DMS153 treated with DMSO at 0.1 percent for 48 hours (cell line): Measurements from ENCODE around the gene DXO.
"Not testable (repeated sequence)": the region's sequence is repeated elsewhere in the genome, so short reads cannot be mapped to it uniquely, and the experiment has no call there.

Source experiments
- DNase-seq: peaks from one replicate; lab custom pipeline; 2025; ENCODE audit not compliant: unreplicated experiment; lab: John Stamatoyannopoulos, UW

Gene DXO

GRCh38 chr6:31971993-31972708 is at the start of gene DXO:
Gene DXO, minus strand, starts transcription at chr6:31972138. Its CDS starts 463 bp downstream, at chr6:31971675.
- DNase-seq: peak; percentile 95

- not testable (repeated sequence) for DNase-seq
Measured at GRCh38 chr6:32014547-32014946, 42.6 kb upstream of the DXO start, which contains the start of gene C4B. Gene C4B, plus strand, starts transcription at chr6:32014795. Its CDS starts 51 bp downstream, at chr6:32014846.

GRCh38 chr6:32013738-32014137 is 41.8 kb upstream of the DXO start:
- DNase-seq: not testable (repeated sequence)

DNA sequence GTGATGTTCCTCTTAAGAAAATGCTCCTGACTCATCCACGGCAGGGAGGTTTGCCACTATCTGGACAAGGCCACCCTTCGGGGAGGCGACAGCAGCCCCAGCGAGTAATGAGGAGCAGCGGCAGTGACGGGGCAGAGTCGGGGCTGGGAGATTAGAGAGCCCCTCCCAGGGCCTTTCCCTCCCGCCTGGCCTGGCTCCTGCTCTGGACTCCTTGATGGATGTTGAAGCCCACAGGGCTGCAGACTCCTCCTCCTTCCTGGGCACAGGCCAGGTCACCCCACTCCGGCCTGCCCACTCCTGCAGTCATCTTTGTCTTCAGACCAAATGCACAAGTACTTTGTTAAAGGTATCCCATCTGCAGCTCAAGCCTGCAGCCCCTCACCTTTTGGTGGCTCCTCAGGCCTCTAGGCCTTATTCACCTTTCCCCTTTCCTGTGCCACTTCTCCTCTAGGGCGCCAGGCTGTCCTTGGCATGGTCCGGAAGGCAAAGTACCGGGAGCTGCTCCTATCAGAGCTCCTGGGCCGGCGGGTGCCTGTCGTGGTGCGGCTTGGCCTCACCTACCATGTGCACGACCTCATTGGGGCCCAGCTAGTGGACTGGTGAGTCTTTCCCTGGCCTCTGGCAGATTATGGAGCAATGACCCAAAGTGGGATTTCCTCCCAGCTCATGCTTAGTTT is 41.1 kb upstream of the DXO start:
- not testable (repeated sequence) for DNase-seq

DNA sequence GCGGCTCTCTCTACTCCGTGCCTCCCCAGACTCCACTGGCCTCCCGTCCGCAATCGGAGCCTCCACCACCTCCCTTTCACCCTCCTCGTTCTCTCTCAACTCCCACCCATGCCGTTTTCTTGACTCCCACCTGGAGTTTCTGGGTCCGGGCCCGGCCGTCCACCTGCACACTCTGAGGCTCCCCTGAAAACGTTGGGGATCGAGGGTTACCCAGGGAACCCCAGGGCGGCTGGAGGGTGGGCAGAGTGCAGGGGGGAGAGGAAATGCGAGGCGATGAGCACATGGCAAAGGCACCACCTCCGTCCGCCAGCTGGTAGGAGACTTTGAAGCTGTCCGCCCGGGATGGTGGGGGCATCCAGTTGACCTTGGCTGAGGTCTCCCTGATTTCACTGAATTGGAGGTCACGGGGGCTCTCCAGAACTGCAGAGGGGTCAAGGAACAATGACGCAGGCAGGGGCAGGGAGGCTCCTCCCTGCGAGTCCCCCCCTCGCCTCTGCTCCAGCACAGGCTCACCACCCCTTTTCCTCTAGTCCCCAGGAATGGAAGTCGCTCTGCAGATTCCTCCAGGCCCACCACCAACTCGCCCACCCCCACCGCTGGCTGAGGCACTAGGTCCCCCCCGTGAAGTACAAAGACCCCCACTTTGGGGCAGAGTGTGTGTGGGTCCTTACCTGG is 39.1 kb upstream of the DXO start:
- DNase-seq: not testable (repeated sequence)

GRCh38 chr6:32009537-32009936 is 37.6 kb upstream of the DXO start:
- not testable (repeated sequence) for DNase-seq

GRCh38 chr6:32008616-32009015 is 36.7 kb upstream of the DXO start:
- not testable (repeated sequence) for DNase-seq

DNA sequence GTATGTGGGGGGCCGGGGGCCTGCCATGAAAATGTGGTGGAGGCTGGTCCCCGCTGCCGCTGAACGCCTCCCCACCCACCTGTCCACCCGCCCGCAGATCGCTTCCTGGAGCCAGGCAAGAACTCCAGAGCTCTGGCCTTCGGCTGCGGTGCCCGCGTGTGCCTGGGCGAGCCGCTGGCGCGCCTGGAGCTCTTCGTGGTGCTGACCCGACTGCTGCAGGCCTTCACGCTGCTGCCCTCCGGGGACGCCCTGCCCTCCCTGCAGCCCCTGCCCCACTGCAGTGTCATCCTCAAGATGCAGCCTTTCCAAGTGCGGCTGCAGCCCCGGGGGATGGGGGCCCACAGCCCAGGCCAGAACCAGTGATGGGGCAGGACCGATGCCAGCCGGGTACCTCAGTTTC is 36.1 kb upstream of the DXO start:
- DNase-seq: not testable (repeated sequence)

DNA sequence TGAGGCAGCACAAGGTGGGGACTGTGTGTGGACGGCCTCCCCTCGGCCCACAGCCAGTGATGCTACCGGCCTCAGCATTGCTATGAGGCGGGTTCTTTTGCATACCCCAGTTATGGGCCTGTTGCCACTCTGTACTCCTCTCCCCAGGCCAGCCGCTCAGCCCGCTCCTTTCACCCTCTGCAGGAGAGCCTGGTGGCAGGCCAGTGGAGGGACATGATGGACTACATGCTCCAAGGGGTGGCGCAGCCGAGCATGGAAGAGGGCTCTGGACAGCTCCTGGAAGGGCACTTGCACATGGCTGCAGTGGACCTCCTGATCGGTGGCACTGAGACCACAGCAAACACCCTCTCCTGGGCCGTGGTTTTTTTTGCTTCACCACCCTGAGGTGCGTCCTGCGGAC is 35.1 kb upstream of the DXO start:
- DNase-seq: not testable (repeated sequence)

DNA sequence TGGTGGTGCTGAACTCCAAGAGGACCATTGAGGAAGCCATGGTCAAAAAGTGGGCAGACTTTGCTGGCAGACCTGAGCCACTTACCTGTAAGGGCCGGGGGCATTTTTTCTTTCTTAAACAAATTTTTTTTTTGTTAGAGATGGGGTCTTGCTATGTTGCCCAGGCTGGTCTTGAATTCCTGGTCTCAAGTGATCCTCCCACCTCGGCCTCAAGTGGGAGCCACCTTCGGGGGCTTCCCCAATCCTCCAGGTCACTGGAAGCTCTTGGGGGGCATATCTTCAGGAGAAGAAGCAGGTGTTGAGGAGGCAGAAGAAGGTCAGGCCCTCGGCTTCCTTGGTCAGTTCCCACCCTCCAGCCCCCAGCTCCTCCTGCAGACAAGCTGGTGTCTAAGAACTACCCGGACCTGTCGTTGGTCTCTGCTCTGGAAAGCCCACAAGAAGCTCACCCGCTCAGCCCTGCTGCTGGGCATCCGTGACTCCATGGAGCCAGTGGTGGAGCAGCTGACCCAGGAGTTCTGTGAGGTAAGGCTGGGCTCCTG is 34.1 kb upstream of the DXO start:
- not testable (repeated sequence) for DNase-seq

DNA sequence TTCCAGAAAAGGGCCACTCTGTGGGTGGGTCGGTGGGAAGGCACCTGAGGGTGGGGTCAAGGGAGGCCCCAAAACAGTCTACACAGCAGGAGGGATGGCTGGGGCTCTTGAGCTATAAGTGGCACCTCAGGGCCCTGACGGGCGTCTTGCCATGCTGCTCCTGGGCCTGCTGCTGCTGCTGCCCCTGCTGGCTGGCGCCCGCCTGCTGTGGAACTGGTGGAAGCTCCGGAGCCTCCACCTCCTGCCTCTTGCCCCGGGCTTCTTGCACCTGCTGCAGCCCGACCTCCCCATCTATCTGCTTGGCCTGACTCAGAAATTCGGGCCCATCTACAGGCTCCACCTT is 33.6 kb upstream of the DXO start:
- not testable (repeated sequence) for DNase-seq

GRCh38 chr6:32004864-32005537 is 33.1 kb upstream of the DXO start:
- not testable (repeated sequence) for DNase-seq

GRCh38 chr6:32004393-32004792 is 32.5 kb upstream of the DXO start:
- DNase-seq: not testable (repeated sequence)

DNA sequence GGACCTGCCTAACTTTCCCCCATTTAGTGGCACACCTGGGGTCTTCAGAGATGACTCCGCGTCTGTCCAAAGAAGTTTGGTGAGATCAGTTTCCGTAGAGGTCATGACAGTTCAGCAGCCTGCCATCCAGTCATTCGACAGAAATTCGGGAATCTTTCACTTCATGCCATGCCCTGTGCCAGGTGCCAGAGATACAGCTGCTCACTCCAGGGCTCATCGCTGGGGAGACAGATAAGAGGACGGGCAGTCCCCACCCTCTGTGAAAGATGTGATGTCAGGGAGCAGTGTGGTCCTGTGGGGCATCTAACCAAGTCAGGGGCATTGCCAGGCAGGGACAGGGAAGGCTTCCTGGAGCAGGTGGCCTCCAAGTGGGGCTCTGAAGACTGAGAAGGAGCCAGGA is 31.4 kb upstream of the DXO start:
- DNase-seq: not testable (repeated sequence)

DNA sequence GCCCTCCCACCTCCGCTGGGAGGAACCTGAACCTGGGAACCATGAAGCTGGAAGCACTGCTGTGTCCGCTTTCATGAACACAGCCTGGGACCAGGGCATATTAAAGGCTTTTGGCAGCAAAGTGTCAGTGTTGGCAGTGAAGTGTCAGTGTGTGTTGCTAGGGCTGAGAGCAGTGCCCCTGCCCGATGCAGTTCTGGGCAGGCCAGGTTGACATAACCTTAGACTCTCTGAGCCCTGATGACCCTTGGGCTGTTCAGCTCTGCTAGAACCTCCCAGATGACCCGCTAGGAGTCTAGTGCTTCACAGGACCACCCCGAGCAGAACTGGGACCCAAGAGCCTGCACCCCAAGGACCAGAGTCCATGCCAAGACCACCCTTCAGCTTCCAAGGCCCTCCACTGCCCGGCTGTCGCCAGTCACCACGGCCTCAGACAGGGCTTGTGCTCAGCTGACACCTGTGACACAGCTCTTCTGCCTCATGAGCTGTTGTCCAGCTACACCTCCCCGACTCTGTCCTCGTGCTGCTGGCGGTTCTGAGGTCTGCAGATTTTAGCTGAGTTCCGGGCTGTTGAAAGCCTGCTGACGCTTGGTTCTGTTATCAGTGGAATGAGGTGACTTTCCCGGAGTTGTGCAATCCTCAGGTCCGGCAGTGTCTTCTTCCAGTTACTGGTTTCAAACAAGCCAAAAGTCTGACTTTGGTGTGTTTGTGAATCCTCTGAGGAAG is 30.8 kb upstream of the DXO start:
- not testable (repeated sequence) for DNase-seq

- not testable (repeated sequence) for DNase-seq
Measured at GRCh38 chr6:31996385-31996784, 24.4 kb upstream of the DXO start.

GRCh38 chr6:31994421-31994820 is 22.5 kb upstream of the DXO start:
- not testable (repeated sequence) for DNase-seq

DNA sequence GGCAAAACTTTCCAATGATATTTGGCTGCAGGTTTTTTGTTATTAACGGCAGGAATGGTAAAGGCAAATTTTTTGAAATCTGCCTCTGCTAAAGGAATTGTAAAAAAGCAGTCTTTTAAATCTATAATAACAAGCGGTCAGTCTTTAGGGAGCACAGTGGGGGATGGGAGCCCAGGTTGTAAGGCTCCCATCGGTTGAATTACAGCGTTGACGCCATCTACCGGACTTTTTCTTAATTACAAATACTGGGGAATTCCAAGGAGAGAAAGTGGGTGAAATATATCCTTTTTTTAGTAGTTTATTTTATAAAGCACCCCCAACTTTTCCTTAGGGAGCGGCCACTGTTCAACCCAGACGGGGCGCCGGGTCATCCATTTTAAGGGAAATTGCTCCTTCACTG is 17.4 kb upstream of the DXO start:
- not testable (repeated sequence) for DNase-seq

DNA sequence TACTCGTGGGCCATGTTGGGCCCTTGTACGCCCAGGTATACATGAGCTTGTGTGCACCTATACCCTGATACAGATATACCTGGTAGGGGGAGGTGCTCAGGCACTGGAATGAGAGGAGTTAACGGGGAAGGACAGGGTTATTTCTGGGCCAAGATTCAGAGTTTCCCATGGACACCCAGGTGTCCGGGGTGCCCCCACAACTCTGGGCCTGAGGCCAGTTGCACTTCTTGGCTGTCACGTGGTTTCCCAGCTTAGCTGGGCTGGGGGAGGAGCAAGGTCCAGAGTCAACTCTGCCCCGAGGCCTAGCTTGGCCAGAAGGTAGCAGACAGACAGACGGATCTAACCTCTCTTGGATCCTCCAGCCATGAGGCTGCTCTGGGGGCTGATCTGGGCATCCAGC is 9.8 kb upstream of the DXO start, which contains the start of gene C4A:
TSS of gene C4A (plus strand) at position 314 of the 400 bp plus-strand sequence. CDS start at position 365, 51 bp downstream.
- not testable (repeated sequence) for DNase-seq

DNA sequence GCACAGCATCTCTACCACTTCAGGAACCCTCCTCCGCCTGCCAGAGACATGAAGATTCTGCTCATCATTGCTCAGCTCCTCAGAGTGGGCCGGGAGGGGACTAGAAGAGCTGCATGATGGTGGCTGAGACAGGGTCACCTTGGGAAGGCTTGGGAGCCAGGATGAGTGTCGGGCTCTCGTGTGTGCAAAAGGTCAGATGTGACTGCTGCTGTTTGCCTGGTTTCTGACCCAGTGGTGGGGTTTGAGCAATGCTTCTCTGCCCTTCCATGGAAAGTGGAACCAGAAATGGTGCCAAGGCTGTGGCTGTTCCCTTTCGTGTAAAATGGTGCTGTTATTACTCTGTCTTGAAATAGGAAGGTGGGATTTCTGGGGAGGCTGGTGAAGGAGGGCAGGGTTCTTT is 9.1 kb upstream of the DXO start:
- not testable (repeated sequence) for DNase-seq
